GM18858 (cell line): ENCODE data around the gene SREK1.

ENCODE experiments used
- ATAC-seq: cut with Tn5 transposase; IDR thresholded peaks from one replicate; pipeline ENCODE4 v1.9.1; 2021; ENCODE audit not compliant: unreplicated experiment

Gene SREK1

GRCh38 chr5:66164044-66164790 lies 20.1 kb downstream of the SREK1 start:
- no peak for ATAC-seq

GRCh38 chr5:66168226-66168625 lies 24.1 kb downstream of the SREK1 start:
- no peak for ATAC-seq

- ATAC-seq: peak; percentile 68
Observed at GRCh38 chr5:66169534-66169933, 25.4 kb downstream of the SREK1 start.

GRCh38 chr5:66170195-66170919 lies 26.3 kb downstream of the SREK1 start:
- ATAC-seq: no peak

GRCh38 chr5:66171349-66172344 lies 27.5 kb downstream of the SREK1 start:
- peak; percentile 63 for ATAC-seq

- no peak for ATAC-seq
Observed at GRCh38 chr5:66174338-66174737, 30.2 kb downstream of the SREK1 start.

GRCh38 chr5:66178799-66179198 lies 34.7 kb downstream of the SREK1 start:
- ATAC-seq: no peak

- no peak for ATAC-seq
Observed at GRCh38 chr5:66179297-66180051, 35.4 kb downstream of the SREK1 start.

GRCh38 chr5:66180282-66181155 lies 36.4 kb downstream of the SREK1 start:
- no peak for ATAC-seq

- ATAC-seq: no peak
Observed at GRCh38 chr5:66186108-66186507, 42.0 kb downstream of the SREK1 start.

- no peak for ATAC-seq
Observed at GRCh38 chr5:66193419-66193818, 49.3 kb downstream of the SREK1 start.

- no peak for ATAC-seq
Observed at GRCh38 chr5:66197764-66198405, 53.8 kb downstream of the SREK1 start.

GRCh38 chr5:66198837-66199236 lies 54.7 kb downstream of the SREK1 start:
- no peak for ATAC-seq

- no peak for ATAC-seq
Observed at GRCh38 chr5:66203531-66203930, 59.4 kb downstream of the SREK1 start.

GRCh38 chr5:66206465-66206864 lies 62.4 kb downstream of the SREK1 start:
- ATAC-seq: no peak

GRCh38 chr5:66207800-66208561 lies 63.9 kb downstream of the SREK1 start:
- no peak for ATAC-seq

- no peak for ATAC-seq
Observed at GRCh38 chr5:66209350-66209749, 65.2 kb downstream of the SREK1 start.

- ATAC-seq: no peak
Observed at GRCh38 chr5:66209794-66210193, 65.7 kb downstream of the SREK1 start.
